ENCODE measurements around the gene MAP2K7.
"Not testable (repeated sequence)": the region's sequence is repeated elsewhere in the genome, so short reads cannot be mapped to it uniquely, and the experiment has no call there.

The MAP2K7 gene

DNA sequence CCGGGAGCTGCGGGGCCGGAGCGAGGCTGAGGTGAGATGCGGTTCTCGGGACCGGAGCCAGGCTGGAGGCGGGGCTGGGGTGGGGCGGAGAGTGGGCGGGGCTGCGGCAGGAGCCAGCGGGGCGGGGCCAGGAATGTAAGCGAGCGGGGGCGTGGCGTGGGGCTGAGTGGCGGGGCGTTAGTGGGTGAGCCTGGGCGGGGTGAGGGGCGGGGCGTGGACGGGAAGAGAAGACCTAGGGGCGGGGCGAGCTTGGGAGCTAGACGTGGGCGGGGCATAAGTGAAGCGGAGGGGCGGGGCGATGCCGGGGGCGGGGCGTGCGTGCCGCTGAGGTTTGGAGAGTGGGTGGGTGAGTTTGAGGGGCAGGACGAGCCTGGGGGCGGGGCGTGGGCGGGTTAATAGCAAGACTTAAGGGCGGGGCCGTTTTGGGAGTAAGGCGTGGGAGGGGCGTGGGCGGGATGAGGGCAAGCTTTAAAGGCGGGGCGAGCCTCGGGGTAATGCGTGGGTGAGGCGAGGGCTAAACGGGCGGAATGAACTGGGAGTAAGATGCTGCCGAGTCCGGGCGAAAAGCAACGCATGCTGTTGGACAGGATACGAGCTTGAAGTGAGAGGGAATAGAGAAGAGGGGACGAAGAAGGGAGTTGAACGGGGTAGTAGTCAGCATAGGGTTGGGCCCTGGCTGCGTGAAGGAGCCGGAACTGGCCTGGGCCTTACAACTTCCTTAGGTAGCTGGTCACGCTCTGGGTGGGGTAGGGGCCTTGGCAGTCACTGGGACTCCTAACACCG is 17.0 kb downstream of the MAP2K7 start:
- DNase-seq: peak; percentile 97

DNA sequence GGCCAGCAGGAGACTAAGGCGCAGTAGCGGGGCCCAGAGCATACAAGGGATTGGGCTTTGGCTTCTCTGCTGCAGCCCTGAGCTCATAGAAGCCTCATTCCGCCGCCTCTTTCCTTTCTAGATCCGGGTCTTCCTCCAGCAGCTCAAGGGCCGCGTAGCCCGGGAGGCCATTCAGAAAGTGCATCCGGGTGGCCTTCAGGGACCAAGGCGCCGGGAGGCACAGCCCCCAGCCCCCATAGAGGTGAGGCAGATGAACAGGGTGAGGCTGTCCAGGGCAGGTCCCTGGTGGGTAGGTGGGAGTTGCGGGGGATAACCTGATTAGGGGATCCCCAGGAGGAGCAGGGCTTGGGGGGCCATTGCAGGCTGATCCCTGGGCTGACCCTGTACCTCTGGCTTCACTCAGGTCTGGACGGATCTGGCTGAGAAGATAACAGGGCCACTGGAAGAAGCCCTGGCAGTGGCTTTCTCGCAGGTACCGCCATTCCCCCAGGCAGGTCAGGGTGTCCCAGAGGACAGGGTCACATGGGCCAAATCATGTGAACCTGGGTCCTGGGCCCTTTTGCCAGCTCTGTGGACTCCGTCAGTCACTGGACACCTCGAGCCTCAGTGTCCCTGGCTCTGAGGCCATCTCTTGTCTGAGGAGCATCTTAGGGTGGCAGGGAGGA is 17.8 kb downstream of the MAP2K7 start:
- DNase-seq: peak; percentile 53

- DNase-seq: no peak
These were observed 18.5 kb downstream of the MAP2K7 start for GRCh38 chr19:7921967-7922835.

DNA sequence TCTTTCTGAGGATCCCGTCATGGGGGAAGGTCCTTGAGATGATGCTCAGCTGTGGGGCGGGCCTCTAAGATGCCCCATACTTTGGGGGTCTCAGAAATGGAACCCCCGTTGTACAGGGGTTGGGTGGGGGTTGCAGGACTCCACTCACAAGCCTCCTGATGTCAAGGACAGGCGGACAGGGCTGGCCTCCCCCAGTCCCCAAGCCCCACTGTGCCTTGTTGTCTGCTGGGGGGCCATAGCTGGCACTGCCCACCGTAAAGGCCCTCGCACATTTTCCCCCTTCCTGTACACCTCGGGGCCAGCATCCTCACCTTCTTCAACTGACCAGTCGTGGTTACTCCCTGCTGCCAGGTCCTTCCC is 19.1 kb downstream of the MAP2K7 start:
- no peak for DNase-seq

DNA sequence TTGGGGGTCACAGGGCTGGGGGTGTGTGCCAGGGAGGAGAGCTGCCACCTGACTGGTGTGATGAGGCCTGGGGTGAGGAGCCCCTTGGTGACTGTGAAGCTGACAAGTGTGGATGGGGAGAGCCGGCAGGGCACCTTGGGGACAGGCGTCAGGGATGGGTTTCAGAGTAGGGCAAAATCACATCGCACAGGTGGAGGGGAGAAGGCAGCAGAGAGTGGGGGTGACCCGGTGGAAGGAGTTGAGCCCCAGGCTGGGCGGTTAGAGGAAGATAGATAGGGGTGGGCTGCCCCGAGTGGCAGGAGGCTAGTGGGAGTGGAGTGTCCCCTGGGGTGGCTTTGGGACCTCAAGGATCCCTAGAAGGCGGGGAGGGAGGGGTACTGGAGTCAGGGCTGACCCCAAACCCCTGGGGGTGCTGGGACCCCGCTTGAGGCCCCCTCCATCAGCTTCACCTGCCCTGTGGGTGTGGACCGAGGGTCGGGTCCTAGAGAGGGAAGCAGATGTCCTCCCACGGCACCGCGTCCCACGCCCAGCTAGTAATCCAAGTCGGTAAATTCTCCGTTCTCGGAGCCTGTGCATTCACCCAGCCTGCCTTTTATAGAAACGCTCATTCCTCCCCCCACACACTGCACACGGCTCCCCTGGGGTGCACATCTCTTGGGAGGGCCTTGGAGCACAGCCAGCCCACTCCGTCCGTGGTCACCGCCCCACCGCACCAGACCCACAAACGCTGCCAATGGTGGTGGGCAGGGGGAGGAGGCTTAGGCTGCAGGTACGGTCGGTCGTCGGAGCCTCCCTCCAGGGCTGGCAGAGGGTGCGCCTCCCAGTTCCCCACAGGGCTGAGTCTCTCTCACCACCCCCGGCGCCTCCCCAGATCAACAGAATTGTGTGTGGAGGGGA is 19.9 kb downstream of the MAP2K7 start:
- DNase-seq: no peak

GRCh38 chr19:7924241-7924640 is 20.6 kb downstream of the MAP2K7 start:
- DNase-seq: no peak

- no peak for DNase-seq
These were observed 21.0 kb downstream of the MAP2K7 start for GRCh38 chr19:7924651-7925170.

DNA sequence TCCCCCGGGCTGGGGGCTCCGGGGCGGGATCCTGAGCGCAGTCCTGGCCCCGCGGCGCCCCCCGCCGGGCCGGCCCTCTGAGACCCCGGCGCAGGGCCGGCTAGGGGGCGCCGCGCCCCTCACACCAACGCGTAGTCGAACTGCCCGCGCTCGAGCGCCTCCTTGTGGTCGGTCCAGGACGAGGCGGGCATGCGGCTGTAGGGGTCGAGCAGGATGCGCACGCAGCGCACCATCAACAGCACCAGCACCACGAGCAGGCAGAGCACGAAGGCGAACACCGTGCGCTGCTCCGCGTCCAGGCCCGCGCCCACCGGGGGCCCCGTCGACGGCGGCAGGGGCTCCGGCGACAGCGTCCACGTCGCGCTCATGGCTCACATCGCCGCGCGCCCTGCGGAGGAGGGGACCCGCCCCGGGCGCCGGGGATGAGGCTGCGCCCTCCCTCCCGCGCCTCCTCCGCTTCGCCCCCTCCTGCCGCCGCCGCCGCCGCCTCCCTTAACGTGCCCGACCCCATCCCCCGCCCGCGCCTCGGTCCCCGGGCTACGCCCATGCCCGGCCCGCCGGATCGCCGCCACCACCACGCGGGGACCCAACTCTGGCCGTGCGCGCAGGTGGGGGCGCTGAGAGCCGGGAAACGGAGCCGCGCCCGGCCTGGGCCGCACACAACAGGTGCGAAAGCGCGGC is 21.6 kb downstream of the MAP2K7 start:
- peak; percentile 53 for DNase-seq

DNA sequence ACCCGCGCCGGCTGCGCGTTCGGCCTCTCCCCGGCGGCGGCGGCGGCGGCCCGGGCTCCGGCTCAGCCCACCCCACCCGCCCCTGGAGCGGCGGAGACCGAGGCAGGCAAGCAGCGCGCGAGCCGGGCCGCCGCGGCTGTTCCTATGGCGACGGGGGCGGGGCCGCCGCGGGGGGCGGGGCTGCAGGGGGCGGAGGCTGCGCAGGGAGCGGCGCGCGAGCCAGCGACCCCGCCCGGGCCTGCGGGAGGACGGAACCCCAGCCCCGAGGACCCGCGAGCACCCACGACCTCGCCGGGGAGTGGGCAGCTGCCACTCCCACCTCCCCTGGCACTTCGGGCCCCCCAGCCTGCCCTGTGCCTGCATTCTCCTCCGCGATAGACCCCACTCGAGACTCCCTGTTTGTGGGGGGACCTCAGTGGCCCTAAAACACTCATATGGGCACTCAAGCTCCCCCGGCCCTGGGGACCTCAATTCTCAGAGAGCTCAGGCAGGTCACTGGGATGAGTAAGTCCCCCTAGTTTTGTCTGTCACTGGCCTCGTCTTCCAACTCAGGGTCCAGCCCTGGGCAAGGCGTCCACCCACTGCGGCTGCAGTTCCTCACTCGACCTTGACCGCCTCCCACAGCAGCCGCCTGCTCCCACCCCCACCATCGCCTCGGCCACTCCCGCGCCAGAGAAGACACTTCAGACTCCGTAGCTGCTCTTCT is 22.5 kb downstream of the MAP2K7 start, which contains the start of gene CTXN1:
Gene CTXN1, minus strand, starts transcription at position 115 of the 706 bp plus-strand sequence. CDS start 597 bp downstream, outside the sequence.
- peak; percentile 44 for DNase-seq

DNA sequence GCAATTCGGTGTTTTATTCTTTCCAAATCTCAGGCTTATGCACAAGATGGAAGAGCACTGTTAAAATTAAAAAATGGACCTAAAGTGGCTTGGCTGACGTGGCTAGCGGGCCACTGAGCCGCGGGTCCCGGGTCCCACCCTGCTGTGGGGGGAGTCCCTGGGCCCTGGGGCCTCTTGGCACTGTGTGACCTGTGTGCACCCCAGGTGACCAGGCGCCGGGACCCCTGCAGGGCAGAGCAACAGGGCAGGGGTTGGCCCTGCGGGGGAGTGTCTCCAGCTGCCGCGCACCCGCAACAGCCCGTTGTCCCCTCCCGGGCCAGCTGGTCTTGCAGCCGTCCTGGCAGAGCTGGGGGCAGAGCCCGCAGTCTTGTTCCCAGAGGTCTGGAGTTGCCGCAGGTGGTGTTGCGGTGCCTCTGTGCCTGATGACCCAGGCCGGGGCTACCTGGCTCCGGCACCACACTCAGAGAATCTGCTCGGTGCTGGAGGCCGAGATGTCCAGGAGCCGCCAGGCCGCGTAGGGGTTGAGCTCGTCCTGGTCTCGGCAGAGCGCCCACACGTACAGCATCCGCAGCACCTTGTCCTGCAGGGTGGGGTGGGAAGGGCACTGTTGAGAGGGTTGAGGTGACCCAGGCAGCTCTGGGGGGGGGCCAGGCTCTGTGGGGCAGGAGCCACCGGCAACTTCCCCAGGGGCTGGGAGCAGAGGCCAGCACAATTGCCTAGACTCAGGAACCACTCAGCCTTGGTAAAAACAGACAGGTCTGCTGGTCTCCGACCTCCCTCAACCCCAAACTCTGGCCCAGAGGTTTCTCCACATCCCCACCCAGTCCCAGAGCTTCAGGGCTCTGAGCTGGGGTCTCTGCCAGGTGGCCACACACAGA is 23.3 kb downstream of the MAP2K7 start:
- no peak for DNase-seq

GRCh38 chr19:7927605-7928333 is 24.1 kb downstream of the MAP2K7 start:
- DNase-seq: no peak

GRCh38 chr19:7928334-7928706 is 24.6 kb downstream of the MAP2K7 start:
- DNase-seq: no peak

DNA sequence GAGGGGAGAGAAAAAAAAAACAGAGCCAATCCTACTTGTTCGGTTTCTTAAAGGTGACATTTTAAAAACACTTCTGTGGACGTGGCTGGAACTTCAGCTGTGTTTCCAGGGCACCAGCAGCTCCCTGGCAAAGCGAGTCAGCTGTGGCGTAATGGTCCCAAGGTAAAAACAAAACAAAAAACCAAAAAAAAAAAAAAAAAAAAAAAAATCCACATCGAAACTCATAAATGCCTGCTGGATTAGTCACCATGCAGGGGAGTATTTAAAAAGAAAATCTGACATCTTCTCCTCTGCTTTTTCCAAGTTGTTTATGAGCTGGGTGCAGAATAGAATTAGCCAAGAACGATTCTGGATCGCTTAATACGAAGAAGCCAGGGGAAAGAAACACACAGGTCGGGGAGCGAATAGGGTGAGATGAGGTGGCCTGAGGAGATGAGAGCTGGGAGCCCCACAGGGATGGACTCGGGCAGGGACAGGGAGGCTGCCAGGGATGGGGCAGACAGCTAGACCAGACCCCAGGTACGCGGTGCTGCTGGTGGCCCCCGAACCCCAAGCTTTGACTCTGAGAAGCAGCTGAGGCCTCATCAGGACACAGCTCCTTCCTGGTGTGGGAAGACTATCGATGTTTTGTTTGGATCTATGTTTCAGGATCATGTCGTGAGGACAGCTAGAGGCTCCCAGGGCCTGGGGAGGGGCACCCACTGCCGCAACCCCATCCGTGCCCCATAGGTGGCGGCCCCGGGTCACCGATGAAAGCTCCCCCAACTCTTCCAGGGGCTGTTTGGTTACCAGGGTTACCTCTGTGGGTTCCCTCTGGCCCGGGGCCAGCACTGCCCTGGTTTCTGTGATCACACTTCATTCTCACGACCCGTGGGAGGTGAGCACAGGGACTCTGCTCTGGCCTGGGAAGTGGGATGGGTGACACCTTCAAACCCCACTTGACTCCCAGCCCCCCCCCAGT is 25.3 kb downstream of the MAP2K7 start:
- DNase-seq: no peak

GRCh38 chr19:7930030-7930429 is 26.4 kb downstream of the MAP2K7 start:
- not testable (repeated sequence) for DNase-seq

DNA sequence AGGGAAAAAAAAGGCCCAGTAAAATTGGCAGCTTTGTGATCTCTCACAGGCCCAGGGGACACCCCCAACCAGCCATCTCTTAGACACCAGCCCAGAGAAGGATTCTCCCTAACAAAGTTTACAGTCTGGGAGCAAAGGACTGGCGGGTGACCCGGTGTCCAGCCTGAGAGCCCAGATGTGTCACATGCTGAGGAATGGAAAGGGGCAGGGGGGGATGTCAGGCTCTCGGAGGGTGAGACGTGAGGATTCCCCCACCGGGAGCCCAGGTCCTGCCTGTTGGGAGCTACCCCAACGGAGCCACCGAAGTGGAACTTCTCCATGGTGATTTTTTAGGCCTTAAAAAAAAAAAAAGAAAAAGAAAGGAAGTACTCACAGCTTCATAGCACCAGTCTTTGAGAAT is 27.1 kb downstream of the MAP2K7 start:
- DNase-seq: no peak

DNA sequence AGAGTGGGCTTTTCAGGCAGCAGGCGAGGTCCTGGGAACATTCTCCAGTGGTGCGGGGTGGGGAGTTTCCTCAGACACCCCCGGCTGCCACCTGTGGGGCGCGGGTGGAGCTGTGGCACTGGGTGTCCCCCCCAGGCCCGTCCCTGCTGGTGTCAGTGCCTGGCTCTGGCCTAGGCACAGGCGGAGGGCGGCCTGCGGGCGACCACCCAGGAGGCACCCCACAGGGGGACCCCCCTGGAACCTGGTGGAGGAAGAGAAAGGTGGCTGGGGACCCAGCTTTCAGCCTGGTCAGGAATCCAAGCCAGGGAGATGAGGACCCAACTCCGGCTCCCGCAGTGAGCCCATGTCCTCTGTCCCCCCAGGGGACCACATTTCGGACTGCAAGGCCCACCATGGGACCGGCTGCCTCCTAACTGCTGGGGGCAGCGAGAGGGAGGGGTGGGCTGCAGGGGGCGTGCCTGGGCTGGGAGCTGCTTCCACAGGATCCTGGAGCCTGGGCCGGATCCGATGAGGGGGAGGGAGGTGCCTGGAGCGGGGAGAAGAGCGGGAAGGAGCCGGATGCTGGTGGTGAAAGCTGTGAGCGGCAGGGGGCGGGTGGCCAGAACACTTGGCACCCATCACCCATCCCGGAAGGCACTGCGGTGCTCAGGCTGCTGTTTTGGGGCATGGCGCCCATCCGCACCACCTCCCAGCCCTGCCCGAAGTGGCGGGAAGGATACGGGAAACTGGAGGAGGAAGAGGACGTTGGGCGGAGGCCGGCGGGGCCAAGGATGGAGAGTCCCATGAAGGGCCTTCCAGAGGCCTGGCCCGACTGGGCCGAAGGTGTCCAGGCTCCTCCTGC is 27.8 kb downstream of the MAP2K7 start:
- DNase-seq: no peak

Data from NCI-H2227 treated with DMSO at 0.1 percent for 48 hours (cell line).